Liver (tissue), 9 donors: ENCODE measurements around the gene CCR7. TPM values are rescaled to one million over a fixed set of nuclear protein-coding genes. Genes with fewer than 3 reads are reported as not detected.

ENCODE experiments used
- DNase-seq: peaks from one replicate; pipeline ENCODE4 v3.0.0-alpha.2; 2017; ENCODE audit warnings: low spot score
- H3K27ac ChIP-seq, 2 donors: one replicate each; pipeline ENCODE4 v1.7.0; 2013; ENCODE audit warnings: inconsistent platforms in 2 of 2, low read length in 2 of 2, control low read depth in 1 of 2, low read depth in 1 of 2, mild to moderate bottlenecking in 1 of 2
- H3K27me3 ChIP-seq, 4 donors: one replicate each; pipeline versions ENCODE4 v1.6.1 to v1.7.0; 2013; ENCODE audit warnings: low read length in 3 of 4, inconsistent platforms in 1 of 4, mild to moderate bottlenecking in 1 of 4, moderate library complexity in 1 of 4; ENCODE audit not compliant: control insufficient read depth in 4 of 4, insufficient read depth in 4 of 4
- H3K36me3 ChIP-seq, 4 donors: one replicate each; pipeline versions ENCODE4 v1.6.1 to v1.7.0; 2013; ENCODE audit warnings: low read length in 3 of 4, mild to moderate bottlenecking in 3 of 4, low read depth in 1 of 4, moderate library complexity in 1 of 4; ENCODE audit not compliant: control insufficient read depth in 4 of 4, insufficient read depth in 3 of 4
- H3K4me1 ChIP-seq, 4 donors: one replicate each; pipeline versions ENCODE4 v1.6.1 to v1.7.0; 2013; ENCODE audit warnings: low read length in 3 of 4, mild to moderate bottlenecking in 3 of 4, moderate library complexity in 1 of 4; ENCODE audit not compliant: control insufficient read depth in 4 of 4, insufficient read depth in 4 of 4
- H3K4me3 ChIP-seq, 3 donors: one replicate each; pipeline versions ENCODE4 v1.6.1 to v1.7.0; 2013; ENCODE audit warnings: low read length in 3 of 3, control low read depth in 1 of 3, low read depth in 1 of 3, mild to moderate bottlenecking in 1 of 3
- H3K9ac ChIP-seq, 2 donors: one replicate each; pipeline ENCODE4 v1.7.0; 2013; ENCODE audit warnings: low read length in 2 of 2, mild to moderate bottlenecking in 2 of 2, moderate library complexity in 2 of 2, control low read depth in 1 of 2, low read depth in 1 of 2
- H3K9me3 ChIP-seq, 4 donors: one replicate each; pipeline versions ENCODE4 v1.6.1 to v1.7.0; 2013; ENCODE audit warnings: low read length in 3 of 4; ENCODE audit not compliant: control insufficient read depth in 4 of 4
- ATF3 ChIP-seq: IDR thresholded peaks from 2 replicates; pipeline ENCODE4 v1.6.1; 2016; ENCODE audit warnings: antibody characterized with exemption
- CTCF ChIP-seq: fragments of 150-350 bp; IDR thresholded peaks from 2 replicates; pipeline ENCODE4 v1.5.1; 2017; ENCODE audit warnings: improper control_type of control experiment, low read depth, low read length; ENCODE audit not compliant: missing input control
- EGR1 ChIP-seq, 2 donors: IDR thresholded peaks; 2 replicates each; pipeline ENCODE4 v1.6.1; 2016 to 2018; ENCODE audit warnings: antibody characterized with exemption in 2 of 2, low read depth in 2 of 2
- FOXA1 ChIP-seq: IDR thresholded peaks from 2 replicates; pipeline ENCODE4 v1.6.1; 2016; ENCODE audit warnings: antibody characterized with exemption
- FOXA2 ChIP-seq: IDR thresholded peaks from 2 replicates; pipeline ENCODE4 v1.6.1; 2016; ENCODE audit warnings: antibody characterized with exemption
- GABPA ChIP-seq, 2 donors: IDR thresholded peaks in 1 of 2; conservative IDR thresholded peaks in 1 of 2; 2 replicates each; pipeline ENCODE4 v1.6.1; 2016; ENCODE audit warnings: antibody characterized with exemption in 2 of 2, mild to moderate bottlenecking in 1 of 2, moderate library complexity in 1 of 2
- HNF4A ChIP-seq, 2 donors: conservative IDR thresholded peaks; 2 replicates each; pipeline ENCODE4 v1.6.1; 2016; ENCODE audit warnings: antibody characterized with exemption in 2 of 2, mild to moderate bottlenecking in 2 of 2
- HNF4G ChIP-seq: IDR thresholded peaks from 2 replicates; pipeline ENCODE4 v1.6.1; 2016; ENCODE audit warnings: antibody characterized with exemption
- JUND ChIP-seq, 2 donors: IDR thresholded peaks; 2 replicates each; pipeline ENCODE4 v1.6.1; 2016; ENCODE audit warnings: antibody characterized with exemption in 2 of 2
- MAX ChIP-seq: IDR thresholded peaks from 2 replicates; pipeline ENCODE4 v1.6.1; 2016; ENCODE audit warnings: antibody characterized with exemption
- NR2F2 ChIP-seq: IDR thresholded peaks from 2 replicates; pipeline ENCODE4 v1.6.1; 2016; ENCODE audit warnings: antibody characterized with exemption
- RAD21 ChIP-seq, 2 donors: IDR thresholded peaks; 2 replicates each; pipeline ENCODE4 v1.6.1; 2016; ENCODE audit warnings: antibody characterized with exemption in 2 of 2, mild to moderate bottlenecking in 2 of 2
- REST ChIP-seq: IDR thresholded peaks from 2 replicates; pipeline ENCODE4 v1.6.1; 2016; ENCODE audit warnings: antibody characterized with exemption, mild to moderate bottlenecking
- SP1 ChIP-seq: IDR thresholded peaks from 2 replicates; pipeline ENCODE4 v1.6.1; 2018; ENCODE audit warnings: antibody characterized with exemption, mild to moderate bottlenecking
- TAF1 ChIP-seq: conservative IDR thresholded peaks from 2 replicates; pipeline ENCODE4 v1.6.1; 2016; ENCODE audit warnings: antibody characterized with exemption, mild to moderate bottlenecking
- YY1 ChIP-seq: IDR thresholded peaks from 2 replicates; pipeline ENCODE4 v1.6.1; 2016; ENCODE audit warnings: antibody characterized with exemption, mild to moderate bottlenecking
- WGBS: extraction: QIAGEN DNeasy Blood & Tissue Kit; methylation state at CpG from one replicate; pipeline ENCODE4 v1.1.7; 2013; 5-methylcytosine and 5-hydroxymethylcytosine counted together
- polyA plus RNA-seq, 2 donors: library from polyadenylated mRNA; stranded (reverse) in 1 of 2; unstranded in 1 of 2; fragments of 200-250 nt in 1 of 2; fragments of >200 nt in 1 of 2; fragmentation: Nextera tagmentation in 1 of 2; extraction: Ambion mirVana in 1 of 2; gene quantifications; one replicate each; pipeline versions ENCODE4 v1.2.1 to v1.2.3, GENCODE V29; 2013 to 2015
- total RNA-seq, 2 donors: library from RNA; depleted of rRNA; stranded (reverse); fragments of >200 nt; gene quantifications; one replicate each; pipeline ENCODE4 v1.2.3, GENCODE V29; 2014
- donor health status: healthy.
- donor health status: healthy.
- donor health status: healthy.
- donor health status: healthy.
- donor health status: healthy.

Gene CCR7
- total and polyA plus RNA-seq, 4 donors = 0.08 to 0.89 (median 0.28) TPM

- H3K27ac ChIP-seq = no peak overlapping the region
- no peaks in the 10 kb centered on the region for H3K27me3 ChIP-seq
- DNase-seq = no peak
- H3K36me3 ChIP-seq = no peaks in the 10 kb centered on the region
- 81% methylated on average over 5 of the region's 5 CpGs for WGBS
- H3K4me1 ChIP-seq = no peaks in the 10 kb centered on the region
- no peak overlapping the region for H3K4me3 ChIP-seq
- H3K9me3 ChIP-seq = no peaks in the 10 kb centered on the region
- no peak overlapping the region for H3K9ac ChIP-seq
- TF ChIP-seq MAX (no peak), YY1 (no peak), RAD21 (IDR thresholded peaks at IDR 0.05) (no peak), REST (no peak), ATF3 (no peak), GABPA (IDR thresholded peaks at IDR 0.05 in 1 of 2, conservative IDR thresholded peaks at IDR 0.05 in 1 of 2) (no peak), CTCF (no peak), TAF1 (no peak), NR2F2 (no peak), SP1 (no peak), HNF4A (conservative IDR thresholded peaks at IDR 0.05) (no peak), FOXA1 (no peak), JUND (IDR thresholded peaks at IDR 0.05) (no peak), HNF4G (no peak), EGR1 (IDR thresholded peaks at IDR 0.05; ENCODE audit: low read depth in 2 of 2) (no peak)
Observed at GRCh38 chr17:40518401-40519088, 46.7 kb downstream of the CCR7 start.

GRCh38 chr17:40517981-40518380, 47.3 kb downstream of the CCR7 start:
- TF ChIP-seq HNF4G (no peak), CTCF (no peak), JUND (IDR thresholded peaks at IDR 0.05) (no peak), FOXA2 (no peak), REST (no peak)
- Histone ChIP-seq H3K27me3 (no peaks in the 10 kb centered on the region), H3K36me3 (no peaks in the 10 kb centered on the region), H3K4me1 (no peaks in the 10 kb centered on the region), H3K27ac (no peak overlapping the region), H3K9me3 (no peaks in the 10 kb centered on the region), H3K4me3 (no peak overlapping the region), H3K9ac (no peak overlapping the region)
- DNase-seq = no peak
- 94% methylated on average over 4 of the region's 4 CpGs for WGBS
